ENCODE measurements around the gene PCDHB12.

GRCh38 chr5:141186897-141187512 is 21.5 kb upstream of the PCDHB12 start, which contains the start of gene PCDHB9:
- TF ChIP-seq CTCF (conservative IDR thresholded peaks at IDR 0.05; ENCODE audit: low read length) (peak; percentile 96), EZH2phosphoT487 (IDR thresholded peaks at IDR 0.05; ENCODE audit: borderline replicate concordance) (no peak)
